PC-3 (cell line): ENCODE data around the gene CEPT1. TPM values are rescaled to one million over a fixed set of nuclear protein-coding genes. Genes with fewer than 3 reads are reported as not detected.

Experiments
- ATAC-seq: fragments of 200-7000 bp; cut with Tn5 transposase; 2 replicates; pipeline ENCODE4 v1.9.1; 2020; ENCODE audit warnings: mild to moderate bottlenecking, moderate library complexity
- BruUV-seq: library from RNA; stranded (reverse); fragments of 400-500 nt; replicated peaks from 2 replicates; lab custom pipeline; 2021; lab: Mats Ljungman, UMichigan
- CTCF ChIA-PET: fragments of 300-600 bp; sonication (Branson Sonifier 250); formaldehyde crosslinking; loops from one replicate; lab custom pipeline; 2022; ENCODE audit warnings: antibody characterized with exemption; lab: Charles Lee
- POLR2A ChIA-PET: fragments of 300-600 bp; sonication (Branson Sonifier 250); formaldehyde crosslinking; loops from one replicate; lab custom pipeline; 2022; ENCODE audit warnings: antibody characterized with exemption; ENCODE audit not compliant: unreplicated experiment; lab: Charles Lee
- DNase-seq: peaks from one replicate; pipeline ENCODE4 v3.0.0-alpha.2; 2015
- H2AFZ ChIP-seq: fragments of 300-600 bp; sonication (generic); 2 replicates; pipeline ENCODE4 v1.6.0; 2016; ENCODE audit warnings: antibody characterized with exemption, low read length
- H3F3A ChIP-seq: fragments of 300-600 bp; sonication (generic); one replicate; pipeline ENCODE4 v1.6.0; 2017; ENCODE audit warnings: antibody characterized with exemption, low read length, control low read depth, mild to moderate bottlenecking; ENCODE audit not compliant: unreplicated experiment
- H3K27ac ChIP-seq: fragments of 300-600 bp; sonication (generic); 2 replicates; pipeline ENCODE4 v1.5.1; 2016; ENCODE audit warnings: mild to moderate bottlenecking, low read length
- H3K27me3 ChIP-seq: fragments of 300-600 bp; sonication (generic); 2 replicates; pipeline ENCODE4 v1.6.1; 2016; ENCODE audit warnings: low read length, mixed read lengths
- H3K36me3 ChIP-seq: fragments of 300-600 bp; sonication (generic); 2 replicates; pipeline ENCODE4 v1.6.1; 2016; ENCODE audit warnings: low read depth, mixed run types, low read length, mixed read lengths
- H3K4me1 ChIP-seq: fragments of 300-600 bp; sonication (generic); 2 replicates; pipeline ENCODE4 v1.5.1; 2016; ENCODE audit warnings: low read length; ENCODE audit not compliant: insufficient read depth
- H3K4me2 ChIP-seq: fragments of 300-600 bp; sonication (generic); 2 replicates; pipeline ENCODE4 v1.6.0; 2016; ENCODE audit warnings: low read length
- H3K4me3 ChIP-seq: fragments of 300-600 bp; sonication (generic); 2 replicates; pipeline ENCODE4 v1.5.1; 2016; ENCODE audit warnings: mild to moderate bottlenecking, low read length, mixed read lengths
- H3K79me2 ChIP-seq: fragments of 300-600 bp; sonication (generic); 2 replicates; pipeline ENCODE4 v1.6.1; 2017; ENCODE audit warnings: low read length, mixed read lengths
- H3K9ac ChIP-seq: fragments of 300-600 bp; sonication (generic); 2 replicates; pipeline ENCODE4 v1.6.0; 2016; ENCODE audit warnings: mild to moderate bottlenecking, low read length
- H3K9me2 ChIP-seq: fragments of 300-600 bp; sonication (generic); replicated peaks from 2 replicates; pipeline ENCODE4 v1.6.1; 2016; ENCODE audit warnings: mixed run types, low read length, mixed read lengths
- H3K9me3 ChIP-seq: fragments of 300-600 bp; sonication (generic); 2 replicates; pipeline ENCODE4 v1.6.1; 2016; ENCODE audit warnings: low read length, mixed read lengths
- H4K20me1 ChIP-seq: fragments of 300-600 bp; sonication (generic); 2 replicates; pipeline ENCODE4 v1.6.1; 2016; ENCODE audit warnings: low read length, mixed read lengths
- EZH2 ChIP-seq: fragments of 300-600 bp; sonication (generic); IDR thresholded peaks from one replicate; pipeline ENCODE4 v1.6.1; 2017; ENCODE audit warnings: antibody characterized with exemption, mild to moderate bottlenecking, low read length; ENCODE audit not compliant: unreplicated experiment
- EZH2phosphoT487 ChIP-seq: fragments of 300-600 bp; sonication (generic); IDR thresholded peaks from 2 replicates; pipeline ENCODE4 v1.6.1; 2018; ENCODE audit warnings: mild to moderate bottlenecking, antibody characterized with exemption, low read length, borderline replicate concordance
- intact Hi-C: fragments of 100-400 bp; cut with micrococcal nuclease; formaldehyde crosslinking; loops from 2 replicates; pipeline ENCODE4 v1.9.0; 2023
- total RNA-seq: library from RNA; depleted of rRNA; stranded (reverse); fragments of >200 nt; gene quantifications from 2 replicates; pipeline ENCODE4 v1.2.3, GENCODE V29; 2014
- TF ChIP-seq, protein P1 (sequence below): fragments of 300-600 bp; sonication (generic); conservative IDR thresholded peaks from 2 replicates; pipeline ENCODE4 v1.5.1; 2017; ENCODE audit warnings: antibody characterized with exemption, low read depth, mild to moderate bottlenecking, low read length

CEPT1 gene
- total RNA-seq, 1 experiment from 2014 or later, result 20.6 TPM

DNA sequence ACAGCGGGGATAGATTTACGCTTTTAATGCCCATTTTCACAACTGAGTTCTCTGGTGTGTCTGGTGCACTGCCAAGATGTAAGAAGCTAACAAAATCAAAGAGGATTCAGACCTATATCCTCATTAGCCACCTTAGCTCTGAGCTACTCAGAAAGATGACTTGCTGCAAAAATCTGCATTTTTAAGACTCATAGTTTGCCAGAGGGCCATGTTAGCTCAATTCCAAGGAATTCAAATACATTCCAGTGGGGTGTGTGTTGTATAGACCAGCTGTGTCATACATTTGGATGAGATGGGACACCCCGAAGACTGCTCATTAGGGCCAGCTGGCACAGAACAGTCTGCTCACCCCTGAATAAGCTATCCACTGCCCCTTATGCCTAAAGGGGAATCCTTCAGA is 51.5 kb downstream of the CEPT1 start:
- no peak for DNase-seq
- H3K36me3 ChIP-seq, result peaks cover 9% of the 10 kb centered on the region; the same call in 1 of the 2 replicates
- H3F3A ChIP-seq, result no peaks in the 10 kb centered on the region
- no peak overlapping the region for H2AFZ ChIP-seq
- no peaks in the 10 kb centered on the region for H4K20me1 ChIP-seq
- ChIA-PET CTCF (no interaction called here), POLR2A (no interaction called here)
- intact Hi-C loops, result no loop called here
- H3K9me3 ChIP-seq, result no peaks in the 10 kb centered on the region
- H3K9me2 ChIP-seq, result no peaks in the 10 kb centered on the region
- no peak for ATAC-seq
- no peak overlapping the region for H3K9ac ChIP-seq
- no TSS peak for BruUV-seq
- H3K4me2 ChIP-seq, result no peak overlapping the region
- no peaks in the 10 kb centered on the region for H3K4me1 ChIP-seq
- H3K4me3 ChIP-seq, result no peak overlapping the region
- no peaks in the 10 kb centered on the region for H3K79me2 ChIP-seq
- TF ChIP-seq, protein P1, sequence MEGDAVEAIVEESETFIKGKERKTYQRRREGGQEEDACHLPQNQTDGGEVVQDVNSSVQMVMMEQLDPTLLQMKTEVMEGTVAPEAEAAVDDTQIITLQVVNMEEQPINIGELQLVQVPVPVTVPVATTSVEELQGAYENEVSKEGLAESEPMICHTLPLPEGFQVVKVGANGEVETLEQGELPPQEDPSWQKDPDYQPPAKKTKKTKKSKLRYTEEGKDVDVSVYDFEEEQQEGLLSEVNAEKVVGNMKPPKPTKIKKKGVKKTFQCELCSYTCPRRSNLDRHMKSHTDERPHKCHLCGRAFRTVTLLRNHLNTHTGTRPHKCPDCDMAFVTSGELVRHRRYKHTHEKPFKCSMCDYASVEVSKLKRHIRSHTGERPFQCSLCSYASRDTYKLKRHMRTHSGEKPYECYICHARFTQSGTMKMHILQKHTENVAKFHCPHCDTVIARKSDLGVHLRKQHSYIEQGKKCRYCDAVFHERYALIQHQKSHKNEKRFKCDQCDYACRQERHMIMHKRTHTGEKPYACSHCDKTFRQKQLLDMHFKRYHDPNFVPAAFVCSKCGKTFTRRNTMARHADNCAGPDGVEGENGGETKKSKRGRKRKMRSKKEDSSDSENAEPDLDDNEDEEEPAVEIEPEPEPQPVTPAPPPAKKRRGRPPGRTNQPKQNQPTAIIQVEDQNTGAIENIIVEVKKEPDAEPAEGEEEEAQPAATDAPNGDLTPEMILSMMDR, result no peak
- TF ChIP-seq EZH2 (no peak), EZH2phosphoT487 (no peak)
- no peaks in the 10 kb centered on the region for H3K27me3 ChIP-seq
- H3K27ac ChIP-seq, result no peak overlapping the region

DNA sequence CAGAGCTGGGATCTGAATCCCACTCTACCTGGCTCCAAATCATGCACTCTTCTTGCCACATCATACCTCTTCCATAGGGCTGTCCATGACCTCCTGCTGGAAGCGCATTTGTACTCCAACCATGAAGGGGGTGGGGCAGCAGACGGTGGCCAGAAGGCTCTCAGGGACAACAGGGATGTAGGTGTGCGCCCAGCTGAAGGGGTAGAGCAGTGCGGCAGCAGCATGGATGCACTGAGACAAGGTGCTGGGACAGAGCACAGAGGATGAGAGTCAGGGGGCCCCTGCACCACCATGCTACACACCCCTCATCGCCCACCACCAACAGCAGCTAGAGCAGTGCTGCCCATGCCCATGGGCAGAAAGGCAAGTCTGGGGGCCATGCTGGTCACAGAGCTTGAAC is 52.1 kb downstream of the CEPT1 start:
- Histone ChIP-seq H3K27me3 (no peaks in the 10 kb centered on the region), H4K20me1 (no peaks in the 10 kb centered on the region), H3K27ac (no peak overlapping the region), H3K9me2 (no peaks in the 10 kb centered on the region), H3K9ac (no peak overlapping the region), H2AFZ (no peak overlapping the region), H3K4me3 (no peak overlapping the region), H3K9me3 (no peaks in the 10 kb centered on the region), H3F3A (no peaks in the 10 kb centered on the region), H3K36me3 (peaks cover 3% of the 10 kb centered on the region; the same call in 1 of the 2 replicates), H3K4me2 (no peak overlapping the region), H3K4me1 (no peaks in the 10 kb centered on the region), H3K79me2 (no peaks in the 10 kb centered on the region)
- TF ChIP-seq EZH2 (no peak), EZH2phosphoT487 (no peak)
- TF ChIP-seq, protein P1, result no peak
- intact Hi-C loops, result no loop called here
- ChIA-PET CTCF (no interaction called here), POLR2A (no interaction called here)
- no peak for ATAC-seq
- BruUV-seq, result no TSS peak
- no peak for DNase-seq

DNA sequence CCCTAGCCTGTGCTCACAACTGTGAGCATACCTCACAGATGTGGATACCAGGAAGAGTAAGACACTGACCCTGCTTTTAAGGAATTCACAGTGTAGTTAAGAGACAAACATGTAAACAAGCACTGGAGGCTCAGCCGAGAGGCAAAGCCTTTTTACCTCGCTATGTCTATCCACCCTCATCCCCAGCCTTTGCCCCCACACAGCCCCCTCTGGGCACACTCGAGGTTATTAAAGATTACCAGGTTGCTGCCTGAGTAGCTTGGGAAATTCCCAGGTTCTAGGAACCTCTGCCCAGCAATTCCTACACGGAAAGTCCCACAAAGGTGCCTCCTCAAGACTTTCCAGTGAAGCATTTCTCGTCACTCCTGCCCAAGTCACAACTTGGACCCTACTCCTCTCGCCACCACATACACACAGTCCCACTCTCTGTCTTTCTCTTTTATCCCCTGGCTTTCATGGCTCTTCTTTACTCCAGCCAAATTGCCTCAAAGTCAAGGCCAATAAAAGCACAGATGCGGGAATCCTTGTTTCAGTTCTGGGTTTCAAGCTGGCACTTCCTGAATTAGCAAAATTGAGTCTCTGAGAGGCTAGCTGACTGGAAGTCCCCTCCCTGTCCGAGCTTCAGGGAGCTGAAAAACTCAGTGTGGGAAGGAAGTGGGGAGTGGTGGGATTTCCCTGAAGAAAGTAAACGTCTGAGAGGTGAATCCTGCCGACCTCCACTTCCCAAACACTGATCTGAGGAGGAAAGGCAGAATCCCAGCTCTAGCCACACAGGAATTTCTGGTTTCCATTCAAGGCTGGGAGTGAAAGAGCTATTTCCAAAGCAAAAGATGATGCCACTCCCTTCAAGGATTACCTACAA is 52.9 kb downstream of the CEPT1 start:
- TF ChIP-seq, protein P1, result no peak
- no peak for TF ChIP-seq EZH2
- TF ChIP-seq EZH2phosphoT487, result no peak
- Histone ChIP-seq H4K20me1 (no peaks in the 10 kb centered on the region), H3K27me3 (no peaks in the 10 kb centered on the region), H3F3A (no peaks in the 10 kb centered on the region), H3K4me1 (no peaks in the 10 kb centered on the region), H3K9ac (no peak overlapping the region), H3K4me2 (no peak overlapping the region), H3K36me3 (no peaks in the 10 kb centered on the region; the same call in 1 of the 2 replicates), H3K4me3 (no peak overlapping the region), H3K9me3 (no peaks in the 10 kb centered on the region), H2AFZ (no peak overlapping the region), H3K9me2 (no peaks in the 10 kb centered on the region), H3K27ac (no peak overlapping the region), H3K79me2 (no peaks in the 10 kb centered on the region)
- intact Hi-C loops, result no loop called here
- ATAC-seq, result no peak
- ChIA-PET CTCF (no interaction called here), POLR2A (interaction anchor here (0.6 kb wide), 1 partner anchor 9 kb away, joined by 4 read pairs; no protein-coding TSS in a partner anchor)
- no peak for DNase-seq
- BruUV-seq, result no TSS peak
